ENCODE measurements around the gene RFC3. TPM values are rescaled to one million over a fixed set of nuclear protein-coding genes. Genes with fewer than 3 reads are reported as not detected.

RFC3 gene
- total RNA-seq, 1 experiment from 2014 or later = 20.4 TPM

DNA sequence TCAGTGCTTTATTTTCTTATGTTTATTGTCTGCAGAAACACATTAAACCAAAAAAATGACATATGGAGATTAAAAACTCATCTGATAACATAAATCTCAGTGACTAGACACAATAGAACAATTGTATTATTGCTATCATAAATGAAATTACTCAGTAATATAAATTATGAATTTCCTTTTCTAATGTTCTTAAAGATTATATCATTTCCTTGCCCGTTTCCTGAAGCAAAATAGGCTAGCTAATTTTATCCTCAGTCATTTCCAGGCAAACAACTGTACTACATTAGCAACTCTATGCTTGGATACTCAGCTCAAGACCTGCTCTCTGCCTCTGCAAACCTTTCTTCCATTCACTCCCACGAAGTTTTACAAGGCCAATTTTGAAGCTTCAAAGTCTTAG lies 61.2 kb downstream of the RFC3 start:
- no TSS peak for BruUV-seq (replicated peaks)
- no peaks in the 10 kb centered on the region for H3K79me2 ChIP-seq (ENCODE audit: low read depth)
- H3K36me3 ChIP-seq (ENCODE audit: low read depth) = no peaks in the 10 kb centered on the region
- H3K9me2 ChIP-seq (ENCODE audit: insufficient read depth) = no peaks in the 10 kb centered on the region
- H2AFZ ChIP-seq = no peak overlapping the region
- no peaks in the 10 kb centered on the region for H3K4me1 ChIP-seq (replicated peaks; ENCODE audit: insufficient read depth)
- DNase-seq = no peak
- H3K27ac ChIP-seq = no peak overlapping the region
- TF ChIP-seq EZH2 (IDR thresholded peaks at IDR 0.05; ENCODE audit: low read depth) (no peak), CTCF (conservative IDR thresholded peaks at IDR 0.05) (no peak)
- H3K9me3 ChIP-seq (ENCODE audit: insufficient read depth, low read depth) = no peaks in the 10 kb centered on the region
- no peak overlapping the region for H3K4me3 ChIP-seq
- intact Hi-C loops (cut with micrococcal nuclease; ENCODE audit: unreplicated experiment) = no loop called here
- POLR2A ChIA-PET (ENCODE audit: unreplicated experiment) = no interaction called here
- H3K4me2 ChIP-seq = no peak overlapping the region
- CTCF ChIA-PET = no interaction called here
- H4K20me1 ChIP-seq (ENCODE audit: insufficient read depth) = no peaks in the 10 kb centered on the region
- no peaks in the 10 kb centered on the region for H3F3A ChIP-seq (ENCODE audit: insufficient read depth, low read depth)
- H3K27me3 ChIP-seq (ENCODE audit: insufficient read depth, low read depth) = no peaks in the 10 kb centered on the region

DNA sequence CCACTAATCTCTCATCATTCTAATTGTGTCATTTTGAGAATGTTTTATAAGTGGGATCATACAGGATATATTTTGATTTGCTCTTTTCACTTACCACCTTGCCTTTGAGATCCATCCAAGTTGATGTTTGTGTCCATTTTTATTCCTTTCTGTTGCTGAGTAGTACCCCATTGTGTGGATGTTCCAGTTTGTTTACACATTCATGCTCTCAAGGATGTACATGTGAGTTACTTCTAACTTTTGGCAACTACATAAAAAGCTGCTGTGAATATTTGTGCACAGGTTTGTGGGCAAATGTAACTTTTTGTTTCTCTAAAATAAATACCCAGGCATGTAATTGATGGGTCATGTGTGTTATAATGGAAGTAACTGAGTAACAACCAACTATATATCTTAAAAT lies 64.9 kb downstream of the RFC3 start:
- H3K9me2 ChIP-seq (ENCODE audit: insufficient read depth) = no peaks in the 10 kb centered on the region
- no peak overlapping the region for H2AFZ ChIP-seq
- intact Hi-C loops (cut with micrococcal nuclease; ENCODE audit: unreplicated experiment) = no loop called here
- TF ChIP-seq EZH2 (IDR thresholded peaks at IDR 0.05; ENCODE audit: low read depth) = no peak
- no peak for TF ChIP-seq CTCF (conservative IDR thresholded peaks at IDR 0.05)
- ChIA-PET POLR2A (ENCODE audit: unreplicated experiment) (no interaction called here), CTCF (no interaction called here)
- H3K4me2 ChIP-seq = no peak overlapping the region
- no peaks in the 10 kb centered on the region for H3K4me1 ChIP-seq (replicated peaks; ENCODE audit: insufficient read depth)
- no peaks in the 10 kb centered on the region for H3K36me3 ChIP-seq (ENCODE audit: low read depth)
- BruUV-seq (replicated peaks) = no TSS peak
- no peak overlapping the region for H3K4me3 ChIP-seq
- no peaks in the 10 kb centered on the region for H3K79me2 ChIP-seq (ENCODE audit: low read depth)
- no peak for DNase-seq
- no peaks in the 10 kb centered on the region for H3K27me3 ChIP-seq (ENCODE audit: insufficient read depth, low read depth)
- no peaks in the 10 kb centered on the region for H3K9me3 ChIP-seq (ENCODE audit: insufficient read depth, low read depth)
- no peaks in the 10 kb centered on the region for H3F3A ChIP-seq (ENCODE audit: insufficient read depth, low read depth)
- no peaks in the 10 kb centered on the region for H4K20me1 ChIP-seq (ENCODE audit: insufficient read depth)
- H3K27ac ChIP-seq = no peak overlapping the region

DNA sequence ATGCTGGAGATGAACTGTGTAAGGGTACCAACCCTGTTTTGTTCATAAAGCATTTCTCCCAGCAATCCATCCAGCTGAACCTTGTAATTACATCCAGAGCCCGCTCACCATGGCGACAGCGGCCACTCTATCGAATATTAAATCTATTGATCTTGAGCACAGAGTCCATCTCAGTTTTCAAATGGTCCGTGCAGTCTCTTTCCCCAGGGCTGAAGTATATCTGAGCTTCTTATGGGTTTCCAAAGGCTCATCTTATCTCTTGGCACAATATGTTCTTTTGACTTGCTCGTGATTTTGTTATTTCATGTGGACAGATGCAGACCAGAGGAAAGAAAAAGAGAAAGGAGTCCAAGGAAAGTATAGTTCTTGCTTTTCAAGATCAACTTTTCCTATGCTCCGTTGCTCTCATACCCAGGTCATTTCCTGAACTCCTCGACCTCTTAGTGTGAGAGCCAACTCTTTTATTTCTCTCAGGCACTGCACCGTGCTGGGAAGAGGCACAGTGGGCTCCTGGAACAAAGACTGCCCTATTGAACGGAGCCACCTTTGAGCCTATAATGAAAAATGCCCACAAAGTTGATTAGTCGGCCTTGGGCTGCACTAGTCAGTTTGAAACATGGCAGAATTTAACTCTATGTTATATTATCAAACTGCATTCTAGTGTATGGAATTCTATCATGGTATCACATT lies 66.7 kb downstream of the RFC3 start:
- no peak for DNase-seq
- ChIA-PET CTCF (no interaction called here), POLR2A (ENCODE audit: unreplicated experiment) (no interaction called here)
- H3K79me2 ChIP-seq (ENCODE audit: low read depth) = no peaks in the 10 kb centered on the region
- no peak overlapping the region for H3K4me3 ChIP-seq
- no peaks in the 10 kb centered on the region for H4K20me1 ChIP-seq (ENCODE audit: insufficient read depth)
- H3K4me1 ChIP-seq (replicated peaks; ENCODE audit: insufficient read depth) = no peaks in the 10 kb centered on the region
- TF ChIP-seq CTCF (conservative IDR thresholded peaks at IDR 0.05) = no peak
- no peak for TF ChIP-seq EZH2 (IDR thresholded peaks at IDR 0.05; ENCODE audit: low read depth)
- no peak overlapping the region for H3K27ac ChIP-seq
- no peaks in the 10 kb centered on the region for H3K9me3 ChIP-seq (ENCODE audit: insufficient read depth, low read depth)
- H3F3A ChIP-seq (ENCODE audit: insufficient read depth, low read depth) = no peaks in the 10 kb centered on the region
- no TSS peak for BruUV-seq (replicated peaks)
- H3K9me2 ChIP-seq (ENCODE audit: insufficient read depth) = no peaks in the 10 kb centered on the region
- H3K36me3 ChIP-seq (ENCODE audit: low read depth) = no peaks in the 10 kb centered on the region
- H3K27me3 ChIP-seq (ENCODE audit: insufficient read depth, low read depth) = no peaks in the 10 kb centered on the region
- no peak overlapping the region for H2AFZ ChIP-seq
- no peak overlapping the region for H3K4me2 ChIP-seq
- intact Hi-C loops (cut with micrococcal nuclease; ENCODE audit: unreplicated experiment) = no loop called here

Measured in PC-9 (cell line).